GM19328 (cell line): ENCODE results near the gene SOWAHA.

ENCODE experiments used
- ATAC-seq: cut with Tn5 transposase; IDR thresholded peaks from one replicate; pipeline ENCODE4 v1.9.1; 2021; ENCODE audit warnings: mild to moderate bottlenecking, moderate library complexity; ENCODE audit not compliant: unreplicated experiment

SOWAHA gene

DNA sequence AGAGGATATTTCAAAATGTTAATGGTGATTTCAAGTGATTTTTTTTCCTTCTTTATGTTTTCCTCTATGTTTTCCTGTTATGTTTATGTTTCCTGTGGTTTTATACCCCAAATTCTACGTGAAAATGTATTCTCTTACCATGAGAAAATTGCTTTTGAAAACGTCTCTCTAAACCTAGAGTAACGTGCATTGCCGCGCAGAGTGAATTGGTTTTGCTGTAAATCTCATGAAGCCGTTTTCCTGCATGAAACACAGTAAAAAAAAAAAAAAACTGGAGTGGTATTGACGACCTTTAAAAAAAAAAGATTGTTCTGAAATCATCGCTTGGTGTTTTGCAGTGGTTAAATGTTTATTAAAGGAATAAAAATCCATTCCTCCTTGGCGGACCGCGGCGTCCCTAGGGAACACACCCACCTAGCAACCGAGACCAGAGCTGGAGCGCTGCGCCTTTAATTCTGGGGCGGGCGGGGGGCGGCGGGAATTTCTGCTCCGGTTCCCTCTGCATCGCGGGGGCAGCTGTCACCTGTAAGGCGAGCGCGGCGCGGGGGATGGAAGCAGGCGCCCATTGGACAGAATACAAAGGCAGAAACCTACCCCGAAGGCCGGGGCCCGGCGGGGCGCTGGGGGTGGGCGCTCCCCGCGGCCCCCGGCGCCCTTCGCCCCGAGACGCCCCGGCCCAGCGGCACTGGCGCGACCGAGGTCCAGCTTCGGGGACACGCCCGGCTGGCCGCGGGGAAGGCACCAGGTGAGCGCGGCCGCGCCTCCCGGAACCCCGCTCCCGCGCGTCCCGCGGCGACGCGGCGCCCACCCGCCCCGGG is at the start of gene SOWAHA:
SOWAHA (plus strand) TSS at position 522 of the 818 bp plus-strand sequence. CDS start 320 bp downstream, outside the sequence.
- ATAC-seq, result no peak

DNA sequence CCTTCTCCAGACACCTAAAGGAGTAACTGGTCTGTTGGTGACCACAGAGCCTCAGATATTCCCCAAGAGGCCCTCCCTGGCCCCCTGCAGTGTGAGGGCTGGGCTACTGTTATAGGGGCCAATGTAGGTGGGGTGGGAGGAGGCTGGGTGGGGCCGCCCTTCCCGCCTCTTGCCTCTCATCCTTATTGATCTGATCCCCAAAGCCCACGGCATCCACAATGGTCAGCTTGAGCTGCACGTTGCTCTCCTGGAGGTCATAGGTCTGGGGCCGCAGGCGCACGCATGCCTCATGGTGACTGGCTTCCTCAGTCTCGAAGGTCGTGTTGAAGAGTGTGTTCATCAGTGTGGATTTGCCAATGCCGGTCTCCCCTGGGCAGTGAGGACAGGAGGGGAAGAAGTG is 49.1 kb upstream of the SOWAHA start:
- no peak for ATAC-seq

DNA sequence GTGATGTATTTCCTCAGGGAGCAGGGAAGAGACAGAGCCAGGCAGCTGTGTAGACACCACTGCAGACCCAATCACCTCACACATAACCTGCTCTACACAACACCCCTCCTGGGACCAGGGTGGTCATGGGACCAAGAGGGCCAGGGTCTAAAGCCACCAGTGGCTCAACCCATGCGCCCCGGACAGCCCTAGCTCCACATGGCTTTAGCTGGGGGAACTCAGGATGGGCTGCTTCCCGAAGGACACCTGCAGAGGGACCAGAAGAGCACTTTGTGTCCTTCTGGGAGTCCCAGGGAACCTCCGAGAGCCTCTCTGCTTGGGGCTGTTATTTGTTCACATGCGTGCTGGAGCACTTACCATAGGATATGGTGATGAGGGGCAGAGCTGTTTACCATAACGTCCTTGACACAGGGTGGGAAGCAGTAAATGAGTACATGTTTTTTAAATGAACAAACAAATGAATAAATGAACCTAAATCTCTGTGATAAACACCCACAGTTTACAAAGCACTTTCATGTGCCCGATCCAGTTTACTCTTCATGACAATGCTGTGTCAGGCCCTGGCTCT is 48.3 kb upstream of the SOWAHA start:
- ATAC-seq, result no peak

DNA sequence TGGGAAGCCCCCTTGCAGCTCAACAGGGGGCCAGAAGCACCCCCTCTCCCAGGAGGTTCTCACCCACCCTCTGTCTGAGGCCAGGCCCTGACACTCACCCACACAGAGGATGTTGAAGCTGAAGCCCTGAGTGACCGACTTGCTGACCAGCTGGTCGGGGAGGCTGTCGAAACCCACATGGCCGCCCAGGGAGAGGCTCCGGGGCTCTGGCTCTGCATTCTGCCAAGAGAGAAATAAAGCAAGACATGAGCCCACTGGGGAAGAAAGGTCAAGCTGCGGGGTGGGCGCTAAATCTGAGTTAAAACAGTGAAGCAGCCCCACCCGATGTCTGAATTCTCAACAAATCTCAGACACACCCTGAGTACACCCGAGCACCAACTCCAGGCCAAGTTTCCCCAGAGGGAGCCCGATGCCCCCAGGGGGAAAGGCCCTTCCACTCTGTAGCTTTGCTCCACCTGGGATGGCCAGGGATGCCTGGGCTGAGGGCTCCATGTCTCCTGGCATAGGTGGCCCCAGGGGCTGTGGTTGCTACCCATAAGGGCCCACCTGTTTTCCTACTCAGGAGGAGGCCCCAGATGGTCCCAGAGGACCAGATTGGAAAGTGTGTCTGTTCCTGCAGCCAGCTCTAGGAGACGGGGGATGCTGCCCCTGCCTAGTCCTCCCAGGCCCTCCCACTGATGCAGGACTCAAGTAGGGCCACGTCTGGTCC is 47.6 kb upstream of the SOWAHA start:
- no peak for ATAC-seq

DNA sequence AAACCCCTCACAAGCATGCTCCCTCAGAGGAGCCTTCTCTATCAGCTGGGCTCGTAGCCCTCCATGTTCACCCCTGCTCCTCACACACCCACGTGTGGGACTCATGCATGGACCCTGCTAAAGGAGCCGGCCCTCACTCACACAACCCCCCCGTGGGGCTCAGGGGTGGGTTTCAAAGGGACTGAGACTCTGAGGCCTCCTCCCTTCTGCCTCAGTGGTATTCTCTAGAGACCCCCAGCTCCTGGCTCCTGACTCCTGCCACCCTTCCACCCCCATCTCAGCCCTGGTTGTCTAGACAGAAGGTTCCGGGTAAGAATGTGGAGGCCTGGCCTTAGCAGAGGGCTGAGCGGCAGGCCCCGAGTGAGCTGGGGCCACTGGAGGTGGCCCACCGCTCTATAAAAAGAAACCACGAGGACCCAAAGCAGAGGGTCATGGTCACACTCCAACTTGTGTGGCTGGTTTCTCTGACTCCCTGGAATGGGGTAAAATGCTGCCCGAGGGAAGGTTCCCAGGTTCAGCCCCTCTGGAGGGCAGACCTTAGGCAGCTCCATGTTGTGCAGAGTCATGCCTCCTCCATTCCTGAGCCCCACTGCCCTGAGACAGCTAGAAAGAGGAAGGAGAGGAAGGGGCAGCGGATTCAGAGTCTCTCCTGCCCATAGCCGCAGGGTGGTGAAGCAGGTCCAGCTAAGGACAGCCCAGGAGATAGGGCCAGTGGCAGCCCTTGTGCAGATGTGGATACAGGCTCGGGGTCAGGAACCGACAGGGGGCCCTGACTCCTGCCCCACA is 46.9 kb upstream of the SOWAHA start:
- no peak for ATAC-seq

DNA sequence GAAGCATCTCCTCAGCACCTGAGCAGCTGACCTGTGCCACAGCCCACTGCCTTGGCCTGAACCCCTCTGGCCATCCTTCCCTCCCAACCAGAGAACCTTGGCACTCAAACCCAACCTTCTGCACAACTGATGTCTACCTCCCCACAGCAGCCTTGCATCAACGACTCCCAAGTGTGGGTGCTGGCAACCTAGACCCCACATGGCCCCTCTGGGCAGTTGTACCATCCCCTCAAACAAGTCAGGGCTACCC is 46.4 kb upstream of the SOWAHA start:
- no peak for ATAC-seq

DNA sequence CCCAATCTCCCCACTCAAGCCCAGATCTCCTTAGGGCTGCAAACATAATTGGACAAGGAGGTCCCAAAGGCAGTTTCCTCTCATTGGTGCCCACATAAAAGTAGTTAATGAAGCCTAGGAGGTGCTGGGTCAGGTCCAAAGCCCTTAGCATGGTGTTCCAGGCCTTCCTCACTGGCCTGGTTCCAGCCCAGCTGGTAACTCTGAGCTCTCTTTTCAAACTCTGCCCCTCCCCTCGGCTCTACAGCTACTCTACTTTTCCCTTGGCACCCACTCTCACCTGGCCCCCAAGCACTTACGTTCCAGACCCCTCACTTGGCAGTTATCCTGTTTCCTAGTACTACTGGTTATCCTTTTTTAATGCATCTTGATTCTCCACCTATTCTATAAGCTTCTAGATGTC is 46.0 kb upstream of the SOWAHA start:
- no peak for ATAC-seq

DNA sequence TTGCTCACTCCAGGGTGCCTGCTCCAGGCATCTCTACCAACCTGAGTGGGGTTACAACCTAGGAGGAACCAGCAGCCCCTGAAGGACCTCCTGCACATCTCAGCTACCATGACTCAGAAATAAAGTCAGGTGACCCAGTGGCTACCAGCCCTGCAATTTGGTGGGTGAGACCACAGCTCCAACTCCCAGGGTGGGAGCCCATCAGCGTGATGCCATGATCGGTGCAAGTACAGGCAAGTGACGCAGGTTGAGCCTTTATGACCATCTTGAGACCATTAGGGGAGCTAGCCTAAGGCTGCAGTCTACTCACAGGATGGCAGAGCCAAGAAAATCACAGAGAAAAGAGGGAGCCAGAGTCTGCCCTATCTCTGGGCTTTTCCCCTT is 44.6 kb upstream of the SOWAHA start:
- no peak for ATAC-seq

DNA sequence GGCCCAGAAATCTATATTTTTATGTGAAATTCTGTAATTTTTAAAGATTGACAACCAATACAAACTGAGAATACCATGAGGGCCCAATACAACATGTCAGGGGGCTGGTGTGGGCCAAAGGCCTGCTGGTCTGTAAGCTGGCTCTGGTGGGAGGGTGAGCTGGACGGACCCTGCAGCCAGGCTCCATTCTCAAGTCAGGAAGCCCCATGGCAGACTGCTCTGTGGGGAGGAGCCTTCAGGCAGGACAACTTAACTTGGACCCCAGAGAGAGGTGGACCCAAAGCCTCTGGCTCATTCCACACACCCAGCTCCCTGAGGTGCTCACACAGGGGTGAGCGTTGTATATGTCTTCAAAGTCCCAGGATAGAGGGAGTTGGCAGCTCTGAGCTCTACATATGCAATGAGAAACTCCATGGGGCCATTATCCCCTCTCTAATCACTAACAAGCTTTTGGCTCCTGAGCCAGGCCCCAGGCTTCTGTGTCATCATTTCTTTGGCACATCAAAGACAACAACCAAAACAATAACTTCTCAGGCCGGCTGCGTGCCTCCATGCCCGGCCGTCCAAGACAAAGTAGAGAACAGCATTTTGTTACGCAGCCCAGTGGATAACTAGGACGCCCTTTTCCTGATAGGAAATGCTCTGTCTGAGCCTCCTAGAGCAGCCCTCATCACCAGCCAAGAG is 42.5 kb upstream of the SOWAHA start:
- ATAC-seq, result no peak

DNA sequence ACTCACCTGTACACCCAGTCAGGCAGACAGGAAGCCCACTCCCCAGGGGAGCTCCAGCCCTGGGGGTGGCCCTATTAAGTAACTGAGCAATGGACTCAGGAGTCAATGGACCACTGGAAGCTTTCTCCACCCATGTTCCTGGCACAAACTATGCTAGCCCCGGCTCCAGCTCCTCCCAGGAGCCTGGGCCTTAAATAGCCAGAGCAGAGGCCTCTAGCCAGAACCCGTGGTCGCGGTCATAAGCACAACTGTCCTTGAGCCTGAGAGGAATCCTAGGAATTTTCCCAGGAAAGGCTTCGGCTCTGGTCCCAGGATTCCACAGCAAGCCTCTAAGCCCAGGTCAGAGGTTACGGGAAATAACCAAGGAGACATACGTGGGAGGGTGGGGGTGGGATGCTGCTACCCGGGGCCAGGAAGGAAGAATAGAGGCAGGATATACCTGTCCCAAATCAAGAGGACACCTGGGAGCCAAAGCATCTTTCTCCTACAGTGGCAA is 41.6 kb upstream of the SOWAHA start:
- ATAC-seq, result no peak

DNA sequence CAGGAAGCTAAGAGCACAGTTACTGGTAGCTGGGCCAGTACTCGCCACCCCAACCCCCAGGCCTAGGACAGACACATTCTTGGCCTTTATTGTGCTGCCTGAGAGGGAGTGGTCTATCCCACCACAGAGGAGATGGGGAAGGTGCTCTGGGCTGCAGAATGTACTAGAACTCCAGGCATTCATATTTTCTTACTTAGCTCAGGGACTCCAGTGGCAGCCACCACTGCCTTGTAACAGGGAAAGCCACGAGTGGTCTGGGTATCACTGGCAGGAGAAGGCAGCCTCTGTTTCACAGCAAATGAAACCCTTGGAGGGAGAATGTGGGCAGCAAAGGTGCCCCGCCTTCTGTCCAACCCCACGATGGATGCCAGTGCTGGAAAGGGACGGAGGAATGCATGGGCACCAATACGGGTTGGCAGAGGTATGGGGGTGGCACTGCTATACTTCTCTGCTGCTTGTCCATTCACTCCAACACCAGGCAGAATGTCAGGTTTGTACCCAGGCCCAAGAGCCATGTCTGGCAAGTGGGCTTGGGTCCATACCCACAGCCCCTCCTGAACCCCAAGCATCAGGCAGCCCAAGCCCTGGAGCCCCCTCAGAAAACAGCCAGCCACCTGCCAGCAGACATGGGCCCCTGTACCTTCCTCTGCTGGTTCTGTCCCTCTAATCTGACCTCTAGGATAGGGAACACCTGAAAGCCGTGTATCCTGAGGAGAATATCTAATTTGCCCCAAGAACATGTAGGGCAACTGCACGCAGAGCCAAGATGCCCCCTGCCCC is 40.6 kb upstream of the SOWAHA start:
- no peak for ATAC-seq

DNA sequence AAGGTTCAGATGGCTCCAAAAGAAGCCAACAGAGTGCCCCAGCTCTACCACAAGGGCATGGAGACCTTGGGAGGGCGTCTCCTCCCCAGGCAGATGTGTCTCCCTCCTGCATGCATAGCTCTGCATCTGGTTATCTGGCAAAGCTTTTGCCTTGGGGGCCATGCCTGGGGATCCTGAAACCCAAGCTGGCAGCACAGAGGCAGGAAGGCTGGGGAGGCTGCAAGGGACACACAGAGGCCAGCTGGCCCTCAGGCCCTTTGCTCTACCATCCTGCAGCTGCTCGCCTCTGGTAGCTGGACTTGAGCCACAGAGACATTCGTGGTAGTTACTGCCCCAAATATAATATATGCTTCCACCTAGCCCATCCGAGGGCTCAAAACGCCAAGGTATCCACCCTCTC is 40.0 kb upstream of the SOWAHA start:
- ATAC-seq, result no peak

DNA sequence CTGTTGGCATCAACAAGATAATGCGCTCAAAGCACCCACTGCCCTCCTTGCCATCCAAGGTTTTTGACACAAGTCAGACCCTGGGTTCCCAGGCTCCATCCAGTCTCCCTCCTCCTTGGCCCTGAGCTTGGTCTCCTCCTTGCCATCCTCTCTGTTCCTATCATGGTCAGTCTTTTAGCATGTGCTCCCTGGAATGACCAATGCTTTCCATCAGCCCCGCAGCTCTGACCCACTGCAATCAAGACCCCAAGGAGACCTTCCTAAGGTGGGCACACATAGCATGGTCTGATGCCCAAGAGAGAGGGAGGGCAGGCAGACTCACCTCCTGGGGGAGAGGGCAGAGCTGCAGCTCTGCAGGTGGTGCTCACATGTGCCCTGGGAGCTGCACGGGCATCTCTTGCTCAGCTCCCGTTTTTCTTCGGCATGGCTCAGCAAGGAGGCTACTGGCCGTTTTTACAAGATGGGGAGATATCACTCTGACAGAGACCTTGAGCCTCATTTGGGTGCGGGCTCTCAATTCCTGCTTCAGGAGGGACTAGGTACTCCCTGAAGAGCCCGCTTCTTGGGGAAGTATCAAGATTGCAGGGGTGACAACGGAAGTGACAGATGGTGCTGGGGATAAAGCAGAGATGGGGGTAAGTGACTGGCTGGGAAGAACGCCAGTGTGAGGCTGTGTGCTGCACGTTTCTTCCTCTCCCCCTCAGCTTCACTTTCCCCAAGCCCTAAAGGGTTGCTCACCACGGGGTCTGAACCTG is 39.3 kb upstream of the SOWAHA start:
- no peak for ATAC-seq

DNA sequence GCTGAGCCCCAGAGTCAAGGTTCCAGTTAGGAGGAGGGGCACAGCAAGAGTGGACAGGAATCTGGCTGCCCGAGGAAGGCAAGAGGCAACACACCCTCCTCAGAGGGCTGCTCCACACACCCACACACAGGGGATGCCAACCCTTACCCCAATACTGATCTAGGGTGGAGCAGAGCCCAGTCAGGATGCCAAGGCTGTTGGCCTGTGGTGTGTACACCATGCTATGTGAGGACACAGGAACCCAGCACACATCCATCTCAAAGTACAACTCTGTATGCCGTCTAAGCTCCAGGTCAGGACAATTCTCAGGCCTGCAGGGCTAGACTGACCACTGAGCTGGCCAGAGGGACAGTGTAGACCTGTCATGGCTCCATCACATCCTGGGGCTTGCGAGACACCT is 38.7 kb upstream of the SOWAHA start:
- ATAC-seq, result no peak

DNA sequence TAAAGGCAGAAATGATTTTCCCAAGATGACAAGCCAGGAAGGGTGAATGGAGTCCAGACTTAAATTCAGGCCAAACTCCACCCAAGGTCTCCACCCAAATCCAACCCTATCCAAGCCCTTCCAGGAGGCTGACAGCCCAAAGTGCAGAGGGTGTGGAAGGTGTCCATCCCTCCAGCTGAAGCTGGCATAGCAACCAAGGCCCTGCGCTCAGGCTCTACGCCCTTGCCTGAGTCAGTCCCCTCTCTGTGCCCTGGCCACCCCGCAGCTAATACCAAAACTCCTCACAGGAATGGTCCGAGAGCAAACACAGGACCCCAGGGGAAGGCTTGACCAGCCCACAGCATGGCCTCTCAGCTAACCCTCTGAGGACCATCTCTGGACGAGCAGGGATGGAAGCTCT is 38.2 kb upstream of the SOWAHA start:
- no peak for ATAC-seq

DNA sequence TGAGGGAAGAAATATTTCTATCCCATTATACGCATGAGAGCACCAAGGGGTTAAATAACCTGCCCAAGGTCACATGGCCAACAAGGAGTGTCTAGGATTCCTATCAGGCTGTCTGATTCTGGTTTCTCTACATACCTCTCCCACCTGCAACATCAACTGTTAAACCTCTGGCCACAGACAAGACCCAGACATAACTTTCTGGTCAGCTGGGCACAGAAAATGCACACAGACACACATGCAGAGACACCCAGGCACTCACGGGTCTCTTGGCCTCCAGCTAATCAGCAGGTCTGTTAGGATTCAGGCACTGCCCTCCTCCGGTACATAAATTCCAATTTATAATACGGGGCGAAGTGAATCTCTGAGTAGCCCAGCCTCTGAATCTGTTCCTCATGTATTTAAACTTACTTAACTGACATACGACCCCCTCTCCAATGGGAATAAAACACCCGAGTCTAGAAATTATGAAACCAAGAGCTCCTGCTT is 37.6 kb upstream of the SOWAHA start:
- ATAC-seq, result no peak

DNA sequence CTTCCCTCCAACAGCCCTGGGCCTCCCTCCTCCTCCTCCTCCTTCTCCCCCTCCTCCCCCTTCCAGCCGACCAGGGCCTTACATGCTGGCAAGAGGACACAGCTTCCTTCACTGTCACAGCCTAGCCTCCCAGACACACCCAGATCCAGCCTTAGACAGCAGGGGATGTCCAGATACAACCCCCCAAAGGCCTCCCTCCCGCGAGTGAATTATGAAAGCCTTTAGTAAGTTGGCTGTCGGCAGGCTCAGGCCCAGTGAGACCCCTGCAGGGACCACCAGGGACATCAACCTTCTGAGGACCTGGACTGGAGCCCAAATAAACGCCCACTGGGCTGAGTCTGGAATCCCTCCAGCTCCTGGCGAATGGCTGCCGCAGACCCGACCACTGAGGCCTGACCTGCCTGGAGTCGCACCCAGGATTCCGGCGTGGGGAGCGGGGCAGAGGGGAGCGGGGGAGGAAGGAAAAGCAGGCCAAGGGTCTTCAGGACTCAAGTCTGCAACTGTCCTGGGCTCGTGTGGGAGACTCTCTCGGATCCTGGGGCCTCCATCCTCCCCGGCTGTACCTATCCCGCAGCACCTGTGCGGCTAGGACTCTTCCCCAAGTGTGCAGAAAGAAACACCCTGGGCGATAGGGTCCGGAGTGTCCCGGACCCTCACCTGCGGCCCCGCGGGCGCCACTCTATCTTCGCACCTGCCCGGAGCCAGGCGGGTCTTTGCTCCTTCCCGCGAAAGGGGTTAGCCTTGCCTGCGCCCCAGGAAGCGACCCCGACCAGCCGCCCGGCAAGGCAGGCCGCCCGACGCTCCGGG is 36.8 kb upstream of the SOWAHA start:
- no peak for ATAC-seq

DNA sequence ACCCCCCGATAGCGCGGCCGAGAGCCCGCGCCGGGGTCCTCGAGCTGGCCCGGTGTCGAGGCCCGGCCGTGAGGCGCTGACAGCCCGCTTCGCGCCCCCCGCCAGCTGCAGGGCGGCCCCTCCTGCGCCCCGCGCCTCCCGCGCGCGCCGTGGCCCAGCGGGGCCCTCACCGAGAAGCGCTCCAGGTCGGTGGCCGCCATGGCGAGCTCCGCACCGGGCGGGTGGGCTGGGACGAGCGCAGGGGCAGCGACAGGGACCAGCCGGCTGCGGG is 36.2 kb upstream of the SOWAHA start:
- ATAC-seq, result no peak
